Central memory CD4-positive, alpha-beta T cell (primary cell): ENCODE data around the gene MACROH2A2.
A peak's percentile ranks its signal among the peaks of the same experiment; 100 is the strongest.
"Not testable (repeated sequence)": the region's sequence is repeated elsewhere in the genome, so short reads cannot be mapped to it uniquely, and the experiment has no call there.

Experiments used
- DNase-seq: peaks from one replicate; pipeline ENCODE4 v3.0.0; 2022

MACROH2A2 gene

DNA sequence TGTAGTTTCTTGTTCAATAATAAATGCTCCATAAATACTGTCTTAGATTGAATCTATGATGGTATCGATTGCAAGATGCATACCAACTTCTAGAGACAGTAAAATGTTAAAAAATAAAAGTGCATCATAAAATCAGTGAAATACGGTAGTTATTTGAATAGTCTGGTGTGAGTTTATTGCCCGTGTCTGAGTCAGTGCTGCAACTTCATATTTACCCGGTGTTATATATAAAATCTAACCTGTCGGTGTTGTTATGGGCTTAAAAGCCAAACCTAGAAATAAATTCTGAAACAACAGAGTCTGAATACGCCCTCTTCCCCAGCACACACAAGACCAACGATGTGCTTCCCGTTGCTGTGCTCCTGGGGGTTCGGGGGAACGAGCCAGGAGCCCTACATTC lies 16.3 kb downstream of the MACROH2A2 start:
- no peak for DNase-seq

- no peak for DNase-seq
Measured at GRCh38 chr10:70069346-70069745, 16.7 kb downstream of the MACROH2A2 start.

GRCh38 chr10:70070834-70071233 lies 18.2 kb downstream of the MACROH2A2 start:
- DNase-seq: no peak

GRCh38 chr10:70074165-70074564 lies 21.5 kb downstream of the MACROH2A2 start:
- DNase-seq: no peak

- DNase-seq: no peak
Measured at GRCh38 chr10:70074971-70075370, 22.3 kb downstream of the MACROH2A2 start.

GRCh38 chr10:70078329-70078728 lies 25.7 kb downstream of the MACROH2A2 start:
- no peak for DNase-seq

DNA sequence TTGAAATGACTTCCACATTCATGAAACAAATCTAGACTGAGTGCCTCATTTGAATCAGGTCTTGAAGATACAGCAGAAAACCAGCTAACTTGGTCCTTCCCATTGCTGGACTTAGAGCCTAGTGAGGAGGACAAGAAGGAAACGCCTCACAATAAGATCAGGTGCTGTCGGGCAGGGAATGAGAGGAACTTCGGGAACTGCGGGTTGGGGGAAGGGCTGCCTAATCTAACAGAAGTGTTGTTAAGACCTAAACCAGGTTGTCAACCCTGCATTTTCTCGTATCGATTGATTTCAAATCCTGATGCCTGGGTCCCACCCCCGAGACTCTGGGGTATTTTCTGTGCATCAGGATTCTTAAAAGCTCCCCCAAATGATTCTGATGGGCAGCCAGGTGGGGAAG lies 26.3 kb downstream of the MACROH2A2 start:
- DNase-seq: no peak

GRCh38 chr10:70080789-70081188 lies 28.1 kb downstream of the MACROH2A2 start:
- not testable (repeated sequence) for DNase-seq

DNA sequence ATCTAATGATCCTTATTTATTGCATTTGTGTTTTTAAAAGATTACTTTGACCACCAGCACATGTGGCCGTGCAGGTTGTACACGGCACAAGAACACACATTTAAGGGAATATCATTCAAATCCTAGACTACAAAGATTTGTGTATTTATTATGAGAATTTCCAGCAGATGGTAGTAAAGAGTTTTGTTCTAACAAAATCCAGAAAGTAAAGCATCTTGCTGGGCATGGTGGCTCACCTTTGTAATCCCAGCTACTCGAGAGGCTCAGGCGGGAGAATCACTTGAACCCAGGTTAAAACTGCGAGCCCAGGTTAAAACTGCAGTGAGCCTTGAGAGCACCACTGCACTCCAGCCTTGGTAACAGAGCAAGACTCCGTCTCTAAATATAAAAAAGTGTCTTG lies 31.5 kb downstream of the MACROH2A2 start:
- DNase-seq: no peak

DNA sequence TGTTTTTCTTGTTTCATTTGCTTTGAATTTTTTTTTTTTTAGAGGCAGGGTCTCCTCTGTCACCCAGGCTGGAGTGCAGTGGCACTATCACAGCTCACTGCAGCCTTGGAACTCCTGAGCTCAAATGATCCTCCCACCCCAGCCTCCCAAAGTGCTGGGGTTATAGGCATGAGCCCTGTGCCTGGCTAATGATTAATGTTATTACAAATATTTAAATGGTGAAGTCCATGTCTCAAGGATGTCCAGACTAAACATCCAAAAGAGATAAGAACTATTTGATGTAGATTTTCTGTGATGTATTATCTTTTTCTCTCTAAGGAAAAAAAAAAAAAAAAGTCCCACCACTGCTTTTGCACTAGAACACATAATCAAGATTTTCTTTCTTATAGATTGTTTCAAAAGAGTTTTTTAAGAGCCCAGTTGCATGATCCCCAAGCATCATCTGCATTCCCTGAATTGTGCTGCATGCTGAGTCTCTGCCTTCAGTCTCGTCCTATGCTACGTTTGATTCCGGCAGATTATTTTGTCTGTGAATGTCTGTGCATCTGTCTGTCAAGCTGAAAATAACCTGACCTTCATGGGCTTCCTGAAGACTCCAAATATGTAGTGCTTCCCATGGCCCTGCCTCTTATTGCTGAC lies 33.4 kb downstream of the MACROH2A2 start:
- DNase-seq: no peak

- DNase-seq: no peak
Measured at GRCh38 chr10:70087616-70088307, 35.1 kb downstream of the MACROH2A2 start.

DNA sequence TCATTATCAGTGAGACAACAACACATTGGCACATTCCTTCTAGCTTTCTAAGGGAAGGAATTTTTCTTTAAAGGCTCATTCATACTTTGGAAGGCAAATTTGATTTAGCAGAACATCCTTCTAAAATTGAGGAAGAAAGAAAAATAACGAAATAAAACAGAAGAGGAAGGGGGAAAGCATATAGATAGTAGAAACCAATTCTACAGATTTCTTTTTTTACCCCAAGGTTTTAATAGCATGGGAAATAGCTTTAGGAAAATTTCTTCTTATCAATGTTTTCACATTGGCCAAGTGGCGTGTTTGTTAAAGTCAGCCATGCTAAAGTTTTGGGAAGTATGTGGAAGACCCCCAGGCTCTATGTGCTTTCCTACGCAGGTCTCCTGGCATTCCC lies 35.7 kb downstream of the MACROH2A2 start:
- no peak for DNase-seq

GRCh38 chr10:70090013-70090412 lies 37.4 kb downstream of the MACROH2A2 start:
- DNase-seq: no peak

DNA sequence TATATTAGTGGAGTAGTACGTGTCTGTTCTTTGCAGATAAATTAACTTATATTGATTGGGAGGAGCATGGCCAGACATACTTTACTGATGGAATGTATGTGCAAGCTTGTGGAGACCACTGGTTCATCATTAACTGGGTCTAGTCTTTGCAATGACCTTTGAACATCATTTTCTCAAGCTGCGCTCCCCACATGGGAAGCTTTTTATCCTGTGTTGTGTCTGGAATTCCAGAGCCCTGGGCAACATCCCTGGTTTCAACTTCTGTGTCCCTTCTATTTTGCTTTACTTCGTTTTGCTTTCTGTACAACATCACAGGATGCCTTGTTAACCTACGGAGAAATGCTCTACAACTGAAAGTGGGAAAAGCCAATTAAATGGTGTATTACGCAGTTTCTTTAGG lies 38.3 kb downstream of the MACROH2A2 start:
- DNase-seq: no peak

GRCh38 chr10:70092389-70092718 lies 39.7 kb downstream of the MACROH2A2 start:
- DNase-seq: no peak

GRCh38 chr10:70093335-70093944 lies 40.8 kb downstream of the MACROH2A2 start:
- peak; percentile 40 for DNase-seq

- no peak for DNase-seq
Measured at GRCh38 chr10:70094250-70094649, 41.6 kb downstream of the MACROH2A2 start.

GRCh38 chr10:70096016-70096704 lies 43.5 kb downstream of the MACROH2A2 start:
- DNase-seq: no peak

- no peak for DNase-seq
Measured at GRCh38 chr10:70096705-70097420, 44.2 kb downstream of the MACROH2A2 start.

DNA sequence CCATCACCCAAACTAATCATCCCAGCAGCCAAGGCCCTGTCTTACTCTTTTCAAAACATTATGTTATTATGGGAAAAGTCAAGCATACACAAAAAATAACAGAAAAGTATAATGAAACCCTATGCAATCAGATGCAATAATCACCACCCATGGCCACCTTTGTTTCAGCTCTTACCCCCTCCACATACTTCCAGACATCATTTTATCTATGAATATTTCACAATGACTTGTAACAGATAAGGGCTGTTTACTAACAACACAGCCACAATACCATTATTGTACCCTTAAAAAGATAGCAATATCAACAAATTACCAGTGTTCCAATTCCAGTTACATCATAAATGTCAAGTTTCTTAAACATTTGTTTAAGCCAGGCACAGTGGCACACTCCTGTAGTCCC lies 44.8 kb downstream of the MACROH2A2 start:
- DNase-seq: no peak

GRCh38 chr10:70098271-70098670 lies 45.6 kb downstream of the MACROH2A2 start:
- no peak for DNase-seq

DNA sequence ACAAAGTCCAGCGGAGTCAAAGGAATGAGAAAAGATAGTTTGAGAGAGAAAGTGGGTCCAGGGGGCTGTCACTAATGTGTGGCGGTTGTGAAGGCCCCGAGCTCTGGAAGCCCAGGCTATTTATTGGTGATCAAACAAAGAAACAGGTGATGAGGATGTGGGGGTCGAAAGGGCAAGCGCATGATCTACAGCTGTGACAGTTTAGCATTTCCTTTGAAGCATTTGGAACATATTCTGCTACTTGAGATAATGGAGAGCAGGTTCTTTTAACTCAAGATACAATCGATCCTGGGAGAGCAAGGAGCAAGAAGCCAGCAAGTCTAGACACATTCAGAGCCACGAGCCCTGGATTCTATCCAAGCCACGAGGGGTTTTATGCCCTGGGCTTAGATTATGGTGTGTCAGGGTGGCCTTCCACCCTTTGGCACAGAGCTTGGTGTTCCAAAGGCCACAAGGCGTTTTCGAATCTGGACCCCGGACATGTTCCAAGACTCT lies 48.5 kb downstream of the MACROH2A2 start:
- not testable (repeated sequence) for DNase-seq

DNA sequence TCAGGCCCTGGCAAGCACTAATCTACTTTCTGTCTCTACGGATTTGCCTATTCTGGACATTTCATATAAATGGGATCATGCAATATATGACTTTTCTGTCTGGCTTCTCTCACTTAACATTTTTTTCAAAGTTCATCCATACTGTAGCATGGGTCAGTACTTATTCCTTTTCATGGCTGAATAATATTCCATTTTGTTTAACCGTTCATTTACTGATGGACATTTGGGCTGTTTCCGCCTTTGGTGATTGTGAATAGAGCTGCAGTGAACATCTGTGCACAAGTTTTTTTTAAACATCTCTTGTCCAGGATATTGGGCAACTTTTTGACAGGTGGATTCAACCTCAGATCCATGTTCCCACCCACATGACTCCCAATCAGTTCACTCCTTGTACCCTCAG lies 49.0 kb downstream of the MACROH2A2 start:
- DNase-seq: no peak
